ENCODE results near the gene KLHL40.
A peak's percentile ranks its signal among the peaks of the same experiment; 100 is the strongest.

Gene KLHL40

DNA sequence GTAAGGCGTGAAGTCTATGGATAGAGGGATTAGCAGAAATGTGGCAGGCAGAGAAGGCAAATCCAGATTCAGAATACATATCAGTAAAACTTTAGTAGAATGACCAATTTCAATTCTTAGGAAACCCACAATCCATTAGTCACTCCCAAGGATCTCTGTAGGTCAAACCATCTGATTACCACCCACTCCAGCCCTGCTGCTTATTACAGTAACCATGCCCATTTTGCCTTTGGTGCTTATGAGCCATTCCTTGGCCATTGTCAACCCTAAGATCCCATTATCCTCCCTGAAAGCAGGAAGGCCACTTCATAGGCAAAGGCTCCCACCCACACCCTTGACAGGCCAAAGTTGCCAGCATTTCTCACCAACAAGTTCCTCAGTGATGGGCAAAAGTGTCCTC lies 5.1 kb upstream of the KLHL40 start:
- TF ChIP-seq TAF1 (IDR thresholded peaks at IDR 0.05; ENCODE audit: low read depth) (no peak), ZBTB7A (IDR thresholded peaks at IDR 0.05; ENCODE audit: low read depth) (no peak), CREB1 (IDR thresholded peaks at IDR 0.05; ENCODE audit: low read depth) (no peak), TCF12 (IDR thresholded peaks at IDR 0.05; ENCODE audit: low read depth) (no peak), EP300 (IDR thresholded peaks at IDR 0.05; ENCODE audit: borderline replicate concordance) (no peak), RAD21 (IDR thresholded peaks at IDR 0.05; ENCODE audit: low read depth) (no peak), TEAD4 (IDR thresholded peaks at IDR 0.05) (no peak), FOXM1 (IDR thresholded peaks at IDR 0.05; ENCODE audit: borderline replicate concordance, low read depth) (no peak), EGR1 (IDR thresholded peaks at IDR 0.05) (no peak), USF1 (IDR thresholded peaks at IDR 0.05) (no peak), NFIC (IDR thresholded peaks at IDR 0.05) (no peak), CEBPB (IDR thresholded peaks at IDR 0.05) (no peak), REST (IDR thresholded peaks at IDR 0.05; ENCODE audit: low read depth) (no peak), YY1 (IDR thresholded peaks at IDR 0.05; ENCODE audit: low read depth) (no peak)
- TF ChIP-seq, protein P1, sequence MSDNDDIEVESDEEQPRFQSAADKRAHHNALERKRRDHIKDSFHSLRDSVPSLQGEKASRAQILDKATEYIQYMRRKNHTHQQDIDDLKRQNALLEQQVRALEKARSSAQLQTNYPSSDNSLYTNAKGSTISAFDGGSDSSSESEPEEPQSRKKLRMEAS (IDR thresholded peaks at IDR 0.05), result no peak

DNA sequence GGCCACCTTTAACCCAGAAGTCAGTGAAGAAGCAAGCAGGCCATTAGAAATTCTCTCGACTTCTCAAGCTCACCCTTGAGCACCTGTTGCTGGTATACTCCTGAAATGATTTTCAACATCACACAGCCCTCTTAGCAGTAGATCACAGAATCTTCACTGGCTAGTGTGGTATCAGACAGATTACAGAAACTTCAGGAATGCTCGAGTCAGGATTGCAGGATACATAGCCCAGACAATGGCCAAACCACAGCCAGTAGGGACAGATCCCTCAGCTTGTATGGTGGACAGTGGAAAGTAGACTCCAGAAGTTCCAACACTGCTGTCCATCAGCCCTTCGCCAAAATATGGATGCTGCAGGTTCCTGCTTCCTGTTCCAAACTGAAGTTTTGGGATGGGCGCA lies 4.5 kb upstream of the KLHL40 start:
- TF ChIP-seq TEAD4 (IDR thresholded peaks at IDR 0.05) (no peak), CREB1 (IDR thresholded peaks at IDR 0.05; ENCODE audit: low read depth) (no peak), REST (IDR thresholded peaks at IDR 0.05; ENCODE audit: low read depth) (no peak), CEBPB (IDR thresholded peaks at IDR 0.05) (no peak), ZBTB7A (IDR thresholded peaks at IDR 0.05; ENCODE audit: low read depth) (no peak), RAD21 (IDR thresholded peaks at IDR 0.05; ENCODE audit: low read depth) (no peak), NFIC (IDR thresholded peaks at IDR 0.05) (no peak), USF1 (IDR thresholded peaks at IDR 0.05) (no peak), TCF12 (IDR thresholded peaks at IDR 0.05; ENCODE audit: low read depth) (no peak)
- TF ChIP-seq, protein P1 (IDR thresholded peaks at IDR 0.05), result no peak

DNA sequence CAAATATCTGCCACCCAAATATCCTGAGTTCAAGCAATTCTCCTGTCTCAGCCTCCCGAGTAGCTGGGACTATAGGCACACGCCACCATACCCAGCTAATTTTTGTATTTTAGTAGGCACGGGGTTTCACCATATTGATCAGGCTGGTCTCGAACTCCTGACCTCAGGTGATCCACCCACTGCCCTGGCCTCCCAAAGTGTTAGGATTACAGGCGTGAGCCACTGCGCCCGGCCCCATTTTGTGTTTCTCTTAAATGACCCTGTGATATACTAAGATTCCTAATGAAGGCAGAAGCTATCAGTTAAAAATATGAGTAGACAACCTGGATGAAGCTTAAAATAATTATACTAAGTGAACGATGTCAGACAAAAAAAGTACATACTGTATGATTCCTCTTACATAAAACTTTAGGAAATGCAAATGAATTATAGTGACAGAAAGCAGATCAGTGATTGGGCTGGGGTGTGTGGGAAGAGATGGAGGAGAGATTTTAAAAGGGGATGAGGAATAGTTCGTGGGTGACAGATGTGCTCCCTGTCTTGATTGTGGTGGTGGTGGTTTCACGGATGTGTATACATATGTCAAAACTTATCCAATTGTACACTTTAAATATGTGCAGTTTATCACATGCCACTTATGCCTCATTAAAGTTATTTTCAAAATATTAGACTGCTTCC lies 3.8 kb upstream of the KLHL40 start:
- TF ChIP-seq TAF1 (IDR thresholded peaks at IDR 0.05; ENCODE audit: low read depth), result no peak
- TF ChIP-seq TEAD4 (IDR thresholded peaks at IDR 0.05), result no peak

DNA sequence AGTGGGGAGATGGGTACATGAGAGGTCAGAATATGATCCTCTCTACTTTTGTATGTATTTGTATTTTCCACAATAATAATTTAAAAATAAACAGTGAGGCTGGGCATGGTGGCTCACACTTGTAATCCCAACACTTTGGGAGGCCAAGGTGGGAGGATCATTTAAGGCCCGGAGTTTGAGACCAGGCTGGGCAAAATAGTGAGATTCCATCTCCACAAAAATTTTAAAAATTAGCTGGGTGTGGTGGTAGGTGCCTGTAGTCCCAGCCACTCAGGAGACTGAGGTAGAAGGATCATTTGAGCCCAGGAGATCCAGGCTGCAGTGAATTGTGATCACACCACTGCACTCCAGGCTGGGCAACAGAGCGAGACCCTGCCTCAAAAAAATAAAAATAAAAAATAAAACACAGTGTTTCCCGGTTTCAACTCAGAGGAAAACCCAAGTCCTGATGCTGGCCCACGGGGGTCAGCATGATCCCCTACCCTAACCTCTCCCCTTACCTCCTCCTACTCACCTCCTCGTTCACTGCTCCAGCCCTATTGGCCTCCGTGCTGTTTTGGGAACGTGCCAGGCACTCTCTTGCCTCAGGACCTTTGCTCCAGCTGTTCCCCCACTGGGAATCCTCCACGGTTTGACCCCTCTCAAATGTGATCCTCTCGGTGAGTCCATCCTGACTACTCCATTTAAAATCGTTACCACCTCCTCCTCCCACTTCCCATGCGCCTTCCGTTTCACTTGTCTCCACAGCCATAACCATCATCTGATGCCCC lies 2.9 kb upstream of the KLHL40 start:
- TF ChIP-seq CEBPB (IDR thresholded peaks at IDR 0.05) (no peak), USF1 (IDR thresholded peaks at IDR 0.05) (no peak), NFIC (IDR thresholded peaks at IDR 0.05) (no peak), TEAD4 (IDR thresholded peaks at IDR 0.05) (no peak), FOXM1 (IDR thresholded peaks at IDR 0.05; ENCODE audit: borderline replicate concordance, low read depth) (no peak), TCF12 (IDR thresholded peaks at IDR 0.05; ENCODE audit: low read depth) (no peak), TAF1 (IDR thresholded peaks at IDR 0.05; ENCODE audit: low read depth) (no peak)

DNA sequence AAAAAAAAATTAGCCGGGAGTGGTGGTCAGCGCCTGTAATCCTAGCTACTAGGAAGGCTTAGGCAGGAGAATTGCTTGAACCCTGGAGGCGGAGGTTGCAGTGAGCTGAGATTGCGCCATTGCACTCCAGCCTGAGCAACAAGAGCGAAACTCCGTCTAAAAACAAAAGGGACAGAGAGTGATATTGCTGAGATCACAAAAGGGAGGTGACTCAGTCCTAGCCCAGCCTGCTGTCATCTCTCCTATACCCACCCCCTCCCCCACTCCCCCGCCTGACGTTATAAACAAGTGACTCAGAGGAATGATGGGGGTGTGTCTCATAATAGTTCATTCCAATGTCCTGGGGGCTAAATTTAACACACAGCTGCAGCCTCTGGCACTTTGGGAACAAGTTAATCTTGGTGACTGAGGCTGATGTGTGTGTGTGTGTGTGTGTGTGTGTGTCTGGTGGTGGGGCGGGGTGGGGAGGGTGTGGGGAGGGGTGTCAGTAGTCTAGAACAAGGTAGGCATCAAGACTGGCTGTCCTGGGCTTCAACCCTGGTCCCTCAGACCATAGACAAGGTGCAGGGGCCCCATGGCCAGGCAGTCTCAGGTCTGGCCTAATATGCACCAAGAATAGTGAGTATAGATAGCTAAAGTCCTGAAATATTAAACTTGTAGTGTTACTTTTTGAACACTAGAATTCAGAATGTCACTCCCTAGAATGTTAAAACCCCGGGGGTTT lies 1.3 kb upstream of the KLHL40 start:
- TF ChIP-seq CEBPB (IDR thresholded peaks at IDR 0.05), result peak; percentile 58
- TF ChIP-seq TCF12 (IDR thresholded peaks at IDR 0.05; ENCODE audit: low read depth), result no peak

Measured in Ishikawa (cell line).